K562 (cell line): ENCODE data around the gene MALAT1. TPM values are rescaled to one million over a fixed set of nuclear protein-coding genes. Genes with fewer than 3 reads are reported as not detected.

Experiments used
- CEBPB ChIP-seq: fragments of 450-650 bp; IDR thresholded peaks from 2 replicates; pipeline ENCODE4 v1.6.1; 2016; ENCODE audit warnings: missing genetic modification characterization, missing compliant biosample characterization
- DACH1 ChIP-seq: fragments of 450-650 bp; IDR thresholded peaks from 2 replicates; pipeline ENCODE4 v1.6.1; 2018; ENCODE audit not compliant: partially characterized antibody
- ETV1 ChIP-seq: fragments of 450-650 bp; conservative IDR thresholded peaks from 2 replicates; pipeline ENCODE4 v1.6.1; 2016; ENCODE audit warnings: missing genetic modification characterization, control low read depth, low read depth, missing compliant biosample characterization
- HMGXB4 ChIP-seq: sonication (generic); formaldehyde crosslinking; IDR thresholded peaks from 2 replicates; pipeline ENCODE4 v1.8.1; 2023; ENCODE audit warnings: mild to moderate bottlenecking, missing genetic modification reagents
- ILF3 ChIP-seq: fragments of 450-650 bp; IDR thresholded peaks from 2 replicates; pipeline ENCODE4 v1.6.1; 2018; ENCODE audit warnings: antibody characterized with exemption, mild to moderate bottlenecking, moderate library complexity, borderline replicate concordance
- MYNN ChIP-seq, 2 experiments: sonication (generic); formaldehyde crosslinking in 1 of 2; IDR thresholded peaks; 2 replicates each; pipeline versions ENCODE4 v1.5.0 to v1.6.1; 2016 to 2020; ENCODE audit warnings: antibody characterized with exemption in 1 of 2, missing genetic modification reagents in 1 of 2
- NR2C1 ChIP-seq, 2 experiments: fragments of 450-650 bp; IDR thresholded peaks; 2 replicates each; pipeline ENCODE4 v1.6.1; 2017; ENCODE audit warnings: mild to moderate bottlenecking in 2 of 2, antibody characterized with exemption in 1 of 2, inconsistent platforms in 1 of 2, missing compliant biosample characterization in 1 of 2, missing genetic modification characterization in 1 of 2
- NR2C2 ChIP-seq, 2 experiments: fragments of 200-800 bp in 1 of 2; sonication (Bioruptor generic) in 1 of 2; sonication (generic) in 1 of 2; formaldehyde crosslinking in 1 of 2; IDR thresholded peaks; 2 replicates each; pipeline versions ENCODE4 v1.6.1 to v1.8.0; 2016 to 2022; ENCODE audit warnings: mild to moderate bottlenecking in 1 of 2, missing compliant biosample characterization in 1 of 2, missing genetic modification characterization in 1 of 2, missing genetic modification reagents in 1 of 2
- TAF1 ChIP-seq: IDR thresholded peaks from 2 replicates; pipeline ENCODE4 v1.6.1; 2011; ENCODE audit warnings: mild to moderate bottlenecking, low read length, moderate library complexity; ENCODE audit not compliant: insufficient read depth, control insufficient read depth, severe bottlenecking; ENCODE audit errors: extremely low read depth
- THAP12 ChIP-seq: fragments of 250-450 bp; sonication (Bioruptor Pico); IDR thresholded peaks from 2 replicates; pipeline ENCODE4 v1.9.0; 2021; ENCODE audit warnings: mild to moderate bottlenecking, inconsistent platforms
- THAP7 ChIP-seq: fragments of 250-450 bp; sonication (Bioruptor Pico); IDR thresholded peaks from 2 replicates; pipeline ENCODE4 v1.5.0; 2021
- THRB ChIP-seq: fragments of 450-650 bp; formaldehyde crosslinking; conservative IDR thresholded peaks from 2 replicates; pipeline ENCODE4 v1.4.0; 2022; ENCODE audit warnings: mild to moderate bottlenecking, missing genetic modification characterization
- USF1 ChIP-seq: sonication (generic); formaldehyde crosslinking; IDR thresholded peaks from 2 replicates; pipeline ENCODE4 v1.9.0; 2022; ENCODE audit warnings: mild to moderate bottlenecking, missing genetic modification reagents
- USF2 ChIP-seq: sonication (generic); formaldehyde crosslinking; IDR thresholded peaks from 2 replicates; pipeline ENCODE4 v1.5.0; 2020; ENCODE audit warnings: missing genetic modification reagents
- ZNF121 ChIP-seq: sonication (generic); formaldehyde crosslinking; conservative IDR thresholded peaks from 2 replicates; pipeline ENCODE4 v1.8.0; 2022; ENCODE audit warnings: missing genetic modification reagents
- ZNF79 ChIP-seq: fragments of 250-450 bp; sonication (Bioruptor Pico); IDR thresholded peaks from 2 replicates; pipeline ENCODE4 v1.4.0; 2020; ENCODE audit warnings: low read depth, mild to moderate bottlenecking, moderate library complexity
- polyA plus RNA-seq, 8 experiments: library from polyadenylated mRNA; depleted of rRNA in 4 of 8; stranded (reverse) in 5 of 8; unstranded in 3 of 8; fragments of >200 nt; fragmentation: Nextera tagmentation in 2 of 8; fragmentation: Illumina TruSeq in 1 of 8; extraction: Ambion mirVana in 2 of 8; extraction: Trizol in 1 of 8; gene quantifications; 2 replicates each; pipeline versions ENCODE4 v1.2.1 to v1.2.3, GENCODE V29; 2011 to 2014; ENCODE audit warnings: inconsistent platforms in 1 of 8, missing spikeins in 1 of 8
- total RNA-seq, 7 experiments: library from RNA; depleted of rRNA in 6 of 7; stranded (reverse); fragments of >200 nt in 6 of 7; fragmentation: Illumina TruSeq in 2 of 7; extraction: Trizol in 2 of 7; gene quantifications; 2 replicates each; pipeline versions ENCODE4 v1.2.1 to v1.2.3, GENCODE V29; 2011 to 2021; ENCODE audit warnings: low replicate concordance in 1 of 7

MALAT1 gene
- total and polyA plus RNA-seq, 9 of the 15 experiments (the other 6 are each of a cell fraction or from before 2014, with no cell fraction given): 363 to 8,715 (median 2,351) TPM

GRCh38 chr11:65551572-65552387, 52.9 kb downstream of the MALAT1 start (continued):
- TF ChIP-seq THAP12: 0 out of 2 replicates have a peak, but pooled peaks have one; percentile 28
- TF ChIP-seq THRB (CRISPR knock-in tag): 0 out of 2 replicates have a peak, but pooled peaks have one; percentile 61
- no peak for TF ChIP-seq ILF3
- TF ChIP-seq ZNF79 (CRISPR knock-in tag): no peak
- peak; percentile 11 for TF ChIP-seq DACH1
- TF ChIP-seq HMGXB4 (CRISPR knock-in tag): 0 out of 2 replicates have a peak, but pooled peaks have one; percentile 30
- peak; percentile 97 for TF ChIP-seq NR2C1 (IDR thresholded peaks at IDR 0.05)
- TF ChIP-seq NR2C1 (tag; IDR thresholded peaks at IDR 0.05): peak; percentile 98
- TF ChIP-seq ZNF121: no peak
- TF ChIP-seq USF2: peak; percentile 69
- TF ChIP-seq CEBPB (tag): no peak
- TF ChIP-seq ETV1: 0 out of 2 replicates have a peak, but pooled peaks have one; percentile 23
- TF ChIP-seq THAP7 (CRISPR knock-in tag): no peak
- peak; percentile 46; the same call in 1 of the 2 replicates for TF ChIP-seq MYNN (IDR thresholded peaks at IDR 0.05)
- no peak for TF ChIP-seq MYNN (CRISPR knock-in tag; IDR thresholded peaks at IDR 0.05)
- TF ChIP-seq TAF1: no peak
- TF ChIP-seq USF1 (CRISPR knock-in tag): peak; percentile 58; the same call in 1 of the 2 replicates
- peak; percentile 92 for TF ChIP-seq NR2C2 (CRISPR knock-in tag; IDR thresholded peaks at IDR 0.05)
- peak; percentile 97 for TF ChIP-seq NR2C2 (tag; IDR thresholded peaks at IDR 0.05)
